ENCODE results near the gene TMEM203. TPM values are rescaled to one million over a fixed set of nuclear protein-coding genes. Genes with fewer than 3 reads are reported as not detected.

The TMEM203 gene
- polyA plus RNA-seq, 4 donors: 33.0 to 38.2 (median 35.0) TPM

Other genes starting within 250 kb of the TMEM203 start
- gene PTGDS, start 228.1 kb downstream of the TMEM203 start, polyA plus RNA-seq: 10 to 100 TPM in 2 of 4 donors, 1 to 10 TPM in 1, under 1 TPM in 1; 0.86 to 38.0 (median 19.4) TPM
- gene LCNL1, start 222.7 kb downstream of the TMEM203 start, polyA plus RNA-seq: under 1 TPM in 2 of 4 donors, not detected in 2; 0.07 to 0.16 TPM
- 10 to 100 TPM; 33.7 to 85.9 (median 75.5) TPM for gene PAXX, start 213.2 kb downstream of the TMEM203 start, polyA plus RNA-seq
- 1 to 10 TPM in 2 of 4 donors, under 1 TPM in 1, not detected in 1; 0.81 to 6.2 (median 1.4) TPM for gene CLIC3, start 209.1 kb downstream of the TMEM203 start, polyA plus RNA-seq
- 10 to 100 TPM in 2 of 4 donors, 1 to 10 TPM in 2; 3.4 to 29.0 (median 8.8) TPM for gene ABCA2, start 177.4 kb downstream of the TMEM203 start, polyA plus RNA-seq
- gene FUT7, start 173.6 kb downstream of the TMEM203 start, polyA plus RNA-seq: under 1 TPM in 2 of 4 donors, not detected in 2; 0.09 to 0.90 TPM
- gene NPDC1, start 159.5 kb downstream of the TMEM203 start, polyA plus RNA-seq: 10 to 100 TPM; 18.3 to 84.6 (median 33.7) TPM
- 10 to 100 TPM in 2 of 4 donors, 1 to 10 TPM in 2; 5.5 to 16.5 (median 8.3) TPM for gene ENTPD2, start 151.6 kb downstream of the TMEM203 start, polyA plus RNA-seq
- gene SAPCD2, start 135.1 kb downstream of the TMEM203 start, polyA plus RNA-seq: 10 to 100 TPM in 2 of 4 donors, 1 to 10 TPM in 1, under 1 TPM in 1; 0.81 to 22.2 (median 7.0) TPM
- gene UAP1L1, start 128.1 kb downstream of the TMEM203 start, polyA plus RNA-seq: 10 to 100 TPM in 1 of 4 donors, 1 to 10 TPM in 2, under 1 TPM in 1; 0.89 to 25.8 (median 5.3) TPM
- gene MAN1B1, start 118.7 kb downstream of the TMEM203 start, polyA plus RNA-seq: 10 to 100 TPM; 40.3 to 69.4 (median 42.5) TPM
- 100 to 1,000 TPM in 3 of 4 donors, 10 to 100 TPM in 1; 66.2 to 179 (median 121) TPM for gene DPP7, start 90.9 kb downstream of the TMEM203 start, polyA plus RNA-seq
- gene GRIN1, start 66.5 kb downstream of the TMEM203 start, polyA plus RNA-seq: under 1 TPM in 2 of 4 donors, not detected in 2; 0.79 to 0.92 TPM
- 10 to 100 TPM in 1 of 4 donors, 1 to 10 TPM in 2, under 1 TPM in 1; 0.67 to 13.0 (median 1.4) TPM for gene LRRC26, start 35.6 kb downstream of the TMEM203 start, polyA plus RNA-seq
- not detected for gene TMEM210, start 33.6 kb downstream of the TMEM203 start, polyA plus RNA-seq
- gene ANAPC2, start 17.1 kb downstream of the TMEM203 start, polyA plus RNA-seq: 10 to 100 TPM; 20.0 to 44.2 (median 37.0) TPM
- 100 to 1,000 TPM in 2 of 4 donors, 10 to 100 TPM in 2; 68.9 to 146 (median 103) TPM for gene SSNA1, start 17.0 kb downstream of the TMEM203 start, polyA plus RNA-seq
- 10 to 100 TPM; 34.1 to 98.4 (median 65.9) TPM for gene TPRN, start 4.9 kb downstream of the TMEM203 start, polyA plus RNA-seq
- gene NDOR1, start 52 bp upstream of the TMEM203 start, polyA plus RNA-seq: 10 to 100 TPM in 2 of 4 donors, 1 to 10 TPM in 2; 9.2 to 15.3 (median 12.1) TPM
- 10 to 100 TPM in 1 of 4 donors, 1 to 10 TPM in 3; 2.7 to 10.8 (median 8.3) TPM for gene RNF208, start 16.6 kb upstream of the TMEM203 start, polyA plus RNA-seq
- 10 to 100 TPM in 1 of 4 donors, 1 to 10 TPM in 1, under 1 TPM in 2; 0.57 to 70.0 (median 1.5) TPM for gene CYSRT1, start 19.5 kb upstream of the TMEM203 start, polyA plus RNA-seq
- gene RNF224, start 21.9 kb upstream of the TMEM203 start, polyA plus RNA-seq: 10 to 100 TPM in 1 of 4 donors, under 1 TPM in 1, not detected in 2; 0.03 to 83.7 TPM
- gene SLC34A3, start 25.3 kb upstream of the TMEM203 start, polyA plus RNA-seq: 10 to 100 TPM in 1 of 4 donors, under 1 TPM in 3; 0.21 to 30.3 (median 0.85) TPM
- gene TUBB4B, start 35.6 kb upstream of the TMEM203 start, polyA plus RNA-seq: 100 to 1,000 TPM; 365 to 445 (median 372) TPM
- 1 to 10 TPM in 1 of 4 donors, not detected in 3; 3.9 TPM for gene STPG3, start 45.6 kb upstream of the TMEM203 start, polyA plus RNA-seq
- gene NELFB, start 49.7 kb upstream of the TMEM203 start, polyA plus RNA-seq: 10 to 100 TPM; 34.7 to 62.5 (median 40.1) TPM
- gene TOR4A, start 72.1 kb upstream of the TMEM203 start, polyA plus RNA-seq: 10 to 100 TPM in 2 of 4 donors, 1 to 10 TPM in 2; 3.4 to 21.5 (median 15.4) TPM
- gene NRARP, start 96.6 kb upstream of the TMEM203 start, polyA plus RNA-seq: 10 to 100 TPM in 2 of 4 donors, 1 to 10 TPM in 2; 3.2 to 39.9 (median 8.9) TPM
- 10 to 100 TPM; 15.0 to 47.8 (median 32.4) TPM for gene EXD3, start 217.5 kb upstream of the TMEM203 start, polyA plus RNA-seq
- 10 to 100 TPM in 3 of 4 donors, 1 to 10 TPM in 1; 8.0 to 38.0 (median 20.7) TPM for gene NOXA1, start 217.7 kb upstream of the TMEM203 start, polyA plus RNA-seq
- 10 to 100 TPM; 15.9 to 85.4 (median 40.8) TPM for gene ENTPD8, start 235.7 kb upstream of the TMEM203 start, polyA plus RNA-seq